ENCODE measurements around the gene MAP2K3.
"Not testable (repeated sequence)": the region's sequence is repeated elsewhere in the genome, so short reads cannot be mapped to it uniquely, and the experiment has no call there.

Gene MAP2K3

GRCh38 chr17:21310061-21310765 lies 25.7 kb downstream of the MAP2K3 start:
- not testable (repeated sequence) for DNase-seq (ENCODE audit: low read depth)

- DNase-seq (ENCODE audit: low read depth) = not testable (repeated sequence)
Observed at GRCh38 chr17:21310766-21311602, 26.5 kb downstream of the MAP2K3 start.

- DNase-seq (ENCODE audit: low read depth) = no peak
Observed at GRCh38 chr17:21313320-21313719, 28.8 kb downstream of the MAP2K3 start.

- DNase-seq (ENCODE audit: low read depth) = not testable (repeated sequence)
Observed at GRCh38 chr17:21313761-21314160, 29.2 kb downstream of the MAP2K3 start.

- DNase-seq (ENCODE audit: low read depth) = not testable (repeated sequence)
Observed at GRCh38 chr17:21314261-21314664, 29.8 kb downstream of the MAP2K3 start.

- DNase-seq (ENCODE audit: low read depth) = not testable (repeated sequence)
Observed at GRCh38 chr17:21314701-21315111, 30.2 kb downstream of the MAP2K3 start.

GRCh38 chr17:21315246-21316000 lies 30.9 kb downstream of the MAP2K3 start:
- not testable (repeated sequence) for DNase-seq (ENCODE audit: low read depth)

- DNase-seq (ENCODE audit: low read depth) = not testable (repeated sequence)
Observed at GRCh38 chr17:21316212-21316886, 31.8 kb downstream of the MAP2K3 start.

GRCh38 chr17:21316887-21317500 lies 32.5 kb downstream of the MAP2K3 start:
- not testable (repeated sequence) for DNase-seq (ENCODE audit: low read depth)

GRCh38 chr17:21317821-21318220 lies 33.3 kb downstream of the MAP2K3 start:
- DNase-seq (ENCODE audit: low read depth) = not testable (repeated sequence)

GRCh38 chr17:21318439-21318838 lies 33.9 kb downstream of the MAP2K3 start:
- DNase-seq (ENCODE audit: low read depth) = no peak

- not testable (repeated sequence) for DNase-seq (ENCODE audit: low read depth)
Observed at GRCh38 chr17:21318856-21319255, 34.3 kb downstream of the MAP2K3 start.

- not testable (repeated sequence) for DNase-seq (ENCODE audit: low read depth)
Observed at GRCh38 chr17:21319256-21319655, 34.7 kb downstream of the MAP2K3 start.

GRCh38 chr17:21319686-21320375 lies 35.3 kb downstream of the MAP2K3 start:
- DNase-seq (ENCODE audit: low read depth) = not testable (repeated sequence)

- DNase-seq (ENCODE audit: low read depth) = not testable (repeated sequence)
Observed at GRCh38 chr17:21320430-21320829, 35.9 kb downstream of the MAP2K3 start.

- DNase-seq (ENCODE audit: low read depth) = not testable (repeated sequence)
Observed at GRCh38 chr17:21321061-21321460, 36.5 kb downstream of the MAP2K3 start.

- DNase-seq (ENCODE audit: low read depth) = not testable (repeated sequence)
Observed at GRCh38 chr17:21321744-21322191, 37.3 kb downstream of the MAP2K3 start.

GRCh38 chr17:21323257-21324111 lies 39.0 kb downstream of the MAP2K3 start:
- DNase-seq (ENCODE audit: low read depth) = not testable (repeated sequence)

GRCh38 chr17:21324741-21325140 lies 40.2 kb downstream of the MAP2K3 start:
- DNase-seq (ENCODE audit: low read depth) = not testable (repeated sequence)
